Measurements from ENCODE around the gene RNF11.

Gene RNF11

GRCh38 chr1:51301152-51301843 lies 65.2 kb downstream of the RNF11 start:
- Histone ChIP-seq H3K27ac (ENCODE audit: low read depth, low read length) (no peak overlapping the region), H3K79me2 (ENCODE audit: insufficient read depth, low read length) (no peaks in the 10 kb centered on the region), H3K4me3 (ENCODE audit: insufficient read depth, low read length, poor library complexity, severe bottlenecking) (no peak overlapping the region), H3K9me2 (replicated peaks; ENCODE audit: insufficient read depth, low read length) (no peaks in the 10 kb centered on the region), H3K36me3 (ENCODE audit: low read length) (no peaks in the 10 kb centered on the region), H3K9me3 (ENCODE audit: insufficient read depth, low read length) (no peaks in the 10 kb centered on the region), H3K9ac (ENCODE audit: low read length) (no peak overlapping the region), H3K27me3 (ENCODE audit: low read length) (no peaks in the 10 kb centered on the region), H3K4me2 (ENCODE audit: low read depth, low read length, poor library complexity, severe bottlenecking) (no peak overlapping the region), H4K20me1 (ENCODE audit: low read depth, low read length) (no peaks in the 10 kb centered on the region), H3F3A (ENCODE audit: insufficient read depth) (no peaks in the 10 kb centered on the region), H2AFZ (ENCODE audit: low read depth, low read length, severe bottlenecking) (no peak overlapping the region)
- TF ChIP-seq EZH2phosphoT487 (conservative IDR thresholded peaks at IDR 0.05; ENCODE audit: low read length) (no peak), CTCF (IDR thresholded peaks at IDR 0.05; ENCODE audit: insufficient read depth, low read length, poor library complexity, severe bottlenecking) (no peak)

DNA sequence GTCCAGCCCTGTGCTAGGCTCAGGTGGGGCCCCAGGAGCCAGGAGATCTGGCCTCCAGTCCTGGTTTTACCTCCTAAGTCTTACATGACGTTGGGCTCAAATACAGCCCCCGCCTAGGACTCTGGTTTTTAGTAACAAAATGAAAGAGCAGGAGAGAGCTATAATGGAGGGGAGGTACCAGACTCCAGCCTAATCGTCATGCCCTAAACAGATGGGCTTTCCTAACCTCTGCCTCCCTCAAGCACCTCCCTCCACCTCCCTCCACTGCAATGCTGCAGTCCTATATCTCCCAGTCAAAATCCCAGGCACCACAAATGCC lies 65.7 kb downstream of the RNF11 start:
- TF ChIP-seq EZH2phosphoT487 (conservative IDR thresholded peaks at IDR 0.05; ENCODE audit: low read length) (no peak), CTCF (IDR thresholded peaks at IDR 0.05; ENCODE audit: insufficient read depth, low read length, poor library complexity, severe bottlenecking) (no peak)
- Histone ChIP-seq H3K27ac (ENCODE audit: low read depth, low read length) (no peak overlapping the region), H2AFZ (ENCODE audit: low read depth, low read length, severe bottlenecking) (no peak overlapping the region)

DNA sequence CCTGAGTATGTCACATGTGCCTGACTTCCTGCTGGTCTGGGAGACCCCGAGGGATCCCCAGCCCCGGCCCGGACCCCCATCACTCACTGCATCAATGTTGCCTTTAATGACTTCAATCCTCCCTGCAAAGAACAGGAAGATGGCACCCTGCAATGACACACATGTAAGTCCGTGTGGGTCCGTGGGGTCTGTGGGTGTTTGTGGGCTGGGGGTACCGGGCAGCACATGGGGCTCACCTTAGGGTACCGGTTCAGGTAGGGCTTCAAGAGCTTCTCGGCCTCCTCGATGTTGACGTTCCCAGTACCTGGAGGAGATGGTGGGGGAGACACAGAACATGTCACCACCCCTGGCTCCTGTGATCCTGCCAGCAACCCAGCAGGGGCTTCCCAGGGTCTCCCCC lies 66.2 kb downstream of the RNF11 start:
- H3K36me3 ChIP-seq (ENCODE audit: low read length), result no peaks in the 10 kb centered on the region
- no peak overlapping the region for H2AFZ ChIP-seq (ENCODE audit: low read depth, low read length, severe bottlenecking)
- no peak overlapping the region for H3K27ac ChIP-seq (ENCODE audit: low read depth, low read length)
- no peaks in the 10 kb centered on the region for H3K79me2 ChIP-seq (ENCODE audit: insufficient read depth, low read length)
- no peak for TF ChIP-seq EZH2phosphoT487 (conservative IDR thresholded peaks at IDR 0.05; ENCODE audit: low read length)
- no peaks in the 10 kb centered on the region for H3F3A ChIP-seq (ENCODE audit: insufficient read depth)
- no peaks in the 10 kb centered on the region for H4K20me1 ChIP-seq (ENCODE audit: low read depth, low read length)
- no peaks in the 10 kb centered on the region for H3K9me2 ChIP-seq (replicated peaks; ENCODE audit: insufficient read depth, low read length)
- H3K9me3 ChIP-seq (ENCODE audit: insufficient read depth, low read length), result no peaks in the 10 kb centered on the region
- H3K4me2 ChIP-seq (ENCODE audit: low read depth, low read length, poor library complexity, severe bottlenecking), result no peak overlapping the region
- no peaks in the 10 kb centered on the region for H3K27me3 ChIP-seq (ENCODE audit: low read length)
- no peak overlapping the region for H3K9ac ChIP-seq (ENCODE audit: low read length)
- no peak overlapping the region for H3K4me3 ChIP-seq (ENCODE audit: insufficient read depth, low read length, poor library complexity, severe bottlenecking)

More for the DNA sequence above, 65.7 kb downstream of the RNF11 start:
- Histone ChIP-seq H3K9me2 (replicated peaks; ENCODE audit: insufficient read depth, low read length) (no peaks in the 10 kb centered on the region), H3K9ac (ENCODE audit: low read length) (no peak overlapping the region), H3F3A (ENCODE audit: insufficient read depth) (no peaks in the 10 kb centered on the region), H3K36me3 (ENCODE audit: low read length) (no peaks in the 10 kb centered on the region), H3K27me3 (ENCODE audit: low read length) (no peaks in the 10 kb centered on the region), H3K4me3 (ENCODE audit: insufficient read depth, low read length, poor library complexity, severe bottlenecking) (no peak overlapping the region), H4K20me1 (ENCODE audit: low read depth, low read length) (no peaks in the 10 kb centered on the region), H3K79me2 (ENCODE audit: insufficient read depth, low read length) (no peaks in the 10 kb centered on the region), H3K4me2 (ENCODE audit: low read depth, low read length, poor library complexity, severe bottlenecking) (no peak overlapping the region), H3K9me3 (ENCODE audit: insufficient read depth, low read length) (no peaks in the 10 kb centered on the region)

GRCh38 chr1:51302746-51303145 lies 66.7 kb downstream of the RNF11 start:
- Histone ChIP-seq H3K4me2 (ENCODE audit: low read depth, low read length, poor library complexity, severe bottlenecking) (no peak overlapping the region), H3K27me3 (ENCODE audit: low read length) (no peaks in the 10 kb centered on the region), H3K79me2 (ENCODE audit: insufficient read depth, low read length) (no peaks in the 10 kb centered on the region), H3K9me2 (replicated peaks; ENCODE audit: insufficient read depth, low read length) (no peaks in the 10 kb centered on the region), H3K27ac (ENCODE audit: low read depth, low read length) (no peak overlapping the region), H2AFZ (ENCODE audit: low read depth, low read length, severe bottlenecking) (no peak overlapping the region), H3F3A (ENCODE audit: insufficient read depth) (no peaks in the 10 kb centered on the region), H3K36me3 (ENCODE audit: low read length) (no peaks in the 10 kb centered on the region), H4K20me1 (ENCODE audit: low read depth, low read length) (no peaks in the 10 kb centered on the region), H3K9ac (ENCODE audit: low read length) (no peak overlapping the region), H3K4me3 (ENCODE audit: insufficient read depth, low read length, poor library complexity, severe bottlenecking) (no peak overlapping the region), H3K9me3 (ENCODE audit: insufficient read depth, low read length) (no peaks in the 10 kb centered on the region)
- TF ChIP-seq EZH2phosphoT487 (conservative IDR thresholded peaks at IDR 0.05; ENCODE audit: low read length), result no peak
- no peak for TF ChIP-seq CTCF (IDR thresholded peaks at IDR 0.05; ENCODE audit: insufficient read depth, low read length, poor library complexity, severe bottlenecking)
